K562 (cell line): ENCODE data around the gene RAB11FIP2.

Source experiments
- FOXK1 ChIP-seq: sonication (generic); formaldehyde crosslinking; IDR thresholded peaks from 2 replicates; pipeline ENCODE4 v1.8.0; 2022; ENCODE audit warnings: missing genetic modification reagents, mild to moderate bottlenecking, borderline replicate concordance
- POLR2A ChIP-seq: fragments of 450-650 bp; conservative IDR thresholded peaks from 2 replicates; pipeline ENCODE4 v1.6.1; 2016
- PYGO2 ChIP-seq: fragments of 450-650 bp; IDR thresholded peaks from 2 replicates; pipeline ENCODE4 v1.6.1; 2016; ENCODE audit warnings: mild to moderate bottlenecking, missing genetic modification characterization, moderate library complexity, missing compliant biosample characterization
- ZEB2 ChIP-seq: fragments of 450-650 bp; IDR thresholded peaks from 2 replicates; pipeline ENCODE4 v1.6.1; 2016
- ZNF174 ChIP-seq: fragments of 250-450 bp; sonication (Bioruptor Pico); IDR thresholded peaks from 2 replicates; pipeline ENCODE4 v1.4.0; 2020; ENCODE audit warnings: mild to moderate bottlenecking
- TF ChIP-seq, protein P1 (sequence below): sonication (generic); formaldehyde crosslinking; IDR thresholded peaks from 2 replicates; pipeline ENCODE4 v1.9.0; 2022; ENCODE audit warnings: mild to moderate bottlenecking, missing genetic modification reagents

DNA sequence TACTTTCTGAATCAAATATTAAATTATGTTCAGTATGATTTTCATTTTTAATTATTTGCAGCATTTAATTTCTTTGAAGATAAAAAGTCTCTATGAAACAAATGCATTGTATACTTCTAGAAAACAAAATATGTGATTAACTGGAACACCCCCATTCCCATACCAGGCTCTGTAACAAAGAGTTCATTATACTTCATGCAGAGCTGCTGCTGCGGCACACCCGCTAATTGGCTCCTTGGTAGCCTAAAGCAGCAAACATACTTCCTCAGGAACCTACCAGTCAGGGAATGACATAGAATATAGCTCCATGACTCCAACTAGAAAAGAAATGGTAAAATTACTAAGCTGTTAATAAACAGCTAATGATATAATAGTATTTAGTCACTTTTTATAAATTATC lies 19.3 kb downstream of the RAB11FIP2 start:
- TF ChIP-seq ZEB2 (no peak), POLR2A (no peak), ZNF174 (CRISPR knock-in tag) (no peak), FOXK1 (CRISPR knock-in tag) (no peak), PYGO2 (no peak)
- TF ChIP-seq, protein P1, sequence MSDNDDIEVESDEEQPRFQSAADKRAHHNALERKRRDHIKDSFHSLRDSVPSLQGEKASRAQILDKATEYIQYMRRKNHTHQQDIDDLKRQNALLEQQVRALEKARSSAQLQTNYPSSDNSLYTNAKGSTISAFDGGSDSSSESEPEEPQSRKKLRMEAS (CRISPR knock-in tag), result no peak
